Body of pancreas (tissue), 4 donors: ENCODE data around the gene N4BP2. TPM values are rescaled to one million over a fixed set of nuclear protein-coding genes. Genes with fewer than 3 reads are reported as not detected.
"Not testable (repeated sequence)": the region's sequence is repeated elsewhere in the genome, so short reads cannot be mapped to it uniquely, and the experiment has no call there.

ENCODE experiments used
- ATAC-seq: fragments of 150-250 bp; one replicate; pipeline ENCODE4 v1.9.1; 2016
- DNase-seq, 4 donors: peaks; one replicate each; pipeline ENCODE4 v3.0.0-alpha.2; 2019
- H3K27ac ChIP-seq, 4 donors: fragments of 200-600 bp; sonication (generic); 1 replicate in 3 of 4; 2 replicates in 1 of 4; pipeline versions ENCODE4 v1.5.1 to v1.6.1; 2016 to 2019; ENCODE audit warnings: mild to moderate bottlenecking in 1 of 4, mixed read lengths in 1 of 4, moderate library complexity in 1 of 4
- H3K27me3 ChIP-seq, 2 donors: fragments of 200-600 bp; sonication (generic); one replicate each; pipeline ENCODE4 v1.6.0; 2016; ENCODE audit warnings: mild to moderate bottlenecking in 1 of 2
- H3K36me3 ChIP-seq, 2 donors: fragments of 200-600 bp; sonication (generic); replicated peaks in 1 of 2; 2 replicates each; pipeline ENCODE4 v1.5.1; 2016; ENCODE audit warnings: low read depth in 2 of 2; ENCODE audit not compliant: insufficient read depth in 1 of 2
- H3K4me1 ChIP-seq: fragments of 200-600 bp; sonication (generic); one replicate; pipeline ENCODE4 v1.6.0; 2016
- H3K4me3 ChIP-seq, 2 donors: fragments of 200-600 bp; sonication (generic); 1 replicate in 1 of 2; 2 replicates in 1 of 2; pipeline ENCODE4 v1.5.1; 2016 to 2019
- H3K9me3 ChIP-seq, 3 donors: fragments of 200-600 bp; sonication (generic); 1 replicate in 2 of 3; 2 replicates in 1 of 3; pipeline ENCODE4 v1.5.1; 2016
- CTCF ChIP-seq, 7 experiments: fragments of 450-650 bp in 4 of 7; fragments of 200-600 bp in 3 of 7; sonication (generic) in 3 of 7; IDR thresholded peaks; one replicate each; pipeline ENCODE4 v1.5.1; 2016 to 2019; ENCODE audit warnings: antibody characterized with exemption in 7 of 7
- POLR2A ChIP-seq, 3 donors: fragments of 450-650 bp; IDR thresholded peaks; one replicate each; pipeline ENCODE4 v1.6.1; 2016; ENCODE audit warnings: antibody characterized with exemption in 3 of 3, mild to moderate bottlenecking in 2 of 3
- WGBS, 2 donors: methylation state at CpG; one replicate each; pipeline ENCODE4 v1.1.5; 2017; 5-methylcytosine and 5-hydroxymethylcytosine counted together
- intact Hi-C: fragments of 100-400 bp; cut with DNase I; formaldehyde crosslinking; loops from one replicate; pipeline ENCODE4 v1.15.1; 2023
- total RNA-seq, 2 donors: library from RNA; depleted of rRNA; stranded (reverse); fragments of >200 nt; gene quantifications; one replicate each; pipeline ENCODE4 v1.1.0, GENCODE V29; 2016

N4BP2 gene
- total RNA-seq, 2 donors from 2014 or later: 14.8 to 15.0 TPM

- DNase-seq: peak in 3 of 4 donors; percentile 8 to 18 (median 15)
These were observed 73.9 kb downstream of the N4BP2 start for GRCh38 chr4:40130401-40131036.

GRCh38 chr4:40132816-40133215 is 76.2 kb downstream of the N4BP2 start:
- TF ChIP-seq CTCF (IDR thresholded peaks at IDR 0.05) (no peak), POLR2A (IDR thresholded peaks at IDR 0.05) (no peak)
- H3K36me3 ChIP-seq: no peaks in the 10 kb centered on the region
- DNase-seq: peak in 3 of 4 donors; percentile 8 to 47 (median 18)
- no peak overlapping the region for H3K27ac ChIP-seq
- H3K27me3 ChIP-seq: no peaks in the 10 kb centered on the region
- ATAC-seq: no peak
- no peaks in the 10 kb centered on the region for H3K9me3 ChIP-seq
- WGBS, 2 donors: 42 to 52% methylated on average over 1 of the region's 1 CpG
- H3K4me1 ChIP-seq: peaks cover 7% of the 10 kb centered on the region
- H3K4me3 ChIP-seq: no peak overlapping the region
- intact Hi-C loops: no loop called here

More at GRCh38 chr4:40130401-40131036, 73.9 kb downstream of the N4BP2 start:
- H3K4me1 ChIP-seq: peaks cover 7% of the 10 kb centered on the region
- no peaks in the 10 kb centered on the region for H3K27me3 ChIP-seq
- ATAC-seq: no peak
- no peaks in the 10 kb centered on the region for H3K36me3 ChIP-seq
- no peak overlapping the region for H3K4me3 ChIP-seq
- intact Hi-C loops: no loop called here
- no peaks in the 10 kb centered on the region for H3K9me3 ChIP-seq
- TF ChIP-seq CTCF (IDR thresholded peaks at IDR 0.05): no peak
- TF ChIP-seq POLR2A (IDR thresholded peaks at IDR 0.05): no peak
- peak overlapping the region in 1 of 4 donors; percentile 7 for H3K27ac ChIP-seq

- Histone ChIP-seq H3K27ac (no peak overlapping the region), H3K27me3 (no peaks in the 10 kb centered on the region)
- DNase-seq: no peak
These were observed 77.7 kb downstream of the N4BP2 start for GRCh38 chr4:40134206-40134917.

GRCh38 chr4:40136202-40136601 is 79.6 kb downstream of the N4BP2 start:
- DNase-seq, ATAC-seq, H3K4me3 ChIP-seq, H3K27me3 ChIP-seq, H3K9me3 ChIP-seq, intact Hi-C loops, H3K27ac ChIP-seq, H3K4me1 ChIP-seq, H3K36me3 ChIP-seq: not testable (repeated sequence)
- WGBS, 2 donors: 88 to 91% methylated on average over 9 of the region's 9 CpGs

More at GRCh38 chr4:40134206-40134917, 77.7 kb downstream of the N4BP2 start:
- ATAC-seq: no peak
- Histone ChIP-seq H3K9me3 (no peaks in the 10 kb centered on the region), H3K36me3 (no peaks in the 10 kb centered on the region), H3K4me3 (no peak overlapping the region), H3K4me1 (peaks cover 7% of the 10 kb centered on the region)
- intact Hi-C loops: no loop called here
- TF ChIP-seq POLR2A (IDR thresholded peaks at IDR 0.05): no peak
- no peak for TF ChIP-seq CTCF (IDR thresholded peaks at IDR 0.05)
- 78% methylated on average over 1 of the region's 1 CpG; no CpG with 5 or more reads in 1 of the 2 donors for WGBS, 2 donors

GRCh38 chr4:40140196-40140595 is 83.5 kb downstream of the N4BP2 start:
- no peak overlapping the region for H3K4me3 ChIP-seq
- no peaks in the 10 kb centered on the region for H3K27me3 ChIP-seq
- peaks cover 0 to 2% of the 10 kb centered on the region in 2 donors for H3K36me3 ChIP-seq
- no peak overlapping the region for H3K27ac ChIP-seq
- ATAC-seq (no peak), DNase-seq (no peak)
- intact Hi-C loops: no loop called here
- no peaks in the 10 kb centered on the region for H3K4me1 ChIP-seq
- no peak for TF ChIP-seq POLR2A (IDR thresholded peaks at IDR 0.05)
- no peak for TF ChIP-seq CTCF (IDR thresholded peaks at IDR 0.05)
- no peaks in the 10 kb centered on the region for H3K9me3 ChIP-seq

- intact Hi-C loops, H3K27ac ChIP-seq, DNase-seq, ATAC-seq, H3K27me3 ChIP-seq, H3K4me3 ChIP-seq, H3K36me3 ChIP-seq, H3K9me3 ChIP-seq, H3K4me1 ChIP-seq: not testable (repeated sequence)
- 65 to 74% methylated on average over 2 to 4 of the region's 4 CpGs for WGBS, 2 donors
These were observed 83.9 kb downstream of the N4BP2 start for GRCh38 chr4:40140597-40140996.
